ENCODE results near the gene ETS2. TPM values are rescaled to one million over a fixed set of nuclear protein-coding genes. Genes with fewer than 3 reads are reported as not detected.
A peak's percentile ranks its signal among the peaks of the same experiment; 100 is the strongest.

The ETS2 gene
- total and polyA plus RNA-seq, 2 of the 8 experiments (the other 6 are each of a cell fraction or from before 2014, with no cell fraction given): 11.0 to 45.1 TPM

- H3K23ac ChIP-seq (ENCODE audit: insufficient read length): no peak overlapping the region
- no peak overlapping the region for H3K4me3 ChIP-seq (ENCODE audit: extremely low read depth in 1 of 4, insufficient read depth in 2 of 4, low read depth in 3 of 4, low read length in 4 of 4)
- FAIRE-seq: no peak
- no peaks in the 10 kb centered on the region for H3K27me3 ChIP-seq (replicated peaks in 1 of 4; ENCODE audit: control insufficient read depth in 3 of 4, extremely low read depth in 1 of 4, insufficient read depth in 3 of 4, low read length in 3 of 4)
- no peak overlapping the region for H2BK5ac ChIP-seq (ENCODE audit: low read depth, low read length)
- H3K4me2 ChIP-seq (ENCODE audit: insufficient read depth in 1 of 2, low read depth in 2 of 2, low read length in 2 of 2): no peak overlapping the region
- TF ChIP-seq CTCF (IDR thresholded peaks at IDR 0.05; ENCODE audit: control extremely low read depth in 1 of 3, insufficient read depth in 1 of 3, low read depth in 1 of 3, low read length in 3 of 3) (no peak), SP2 (IDR thresholded peaks at IDR 0.05; ENCODE audit: low read length) (no peak), KDM5A (IDR thresholded peaks at IDR 0.05; ENCODE audit: low read length) (no peak), BRCA1 (IDR thresholded peaks at IDR 0.05; ENCODE audit: low read depth, low read length) (no peak), SP4 (IDR thresholded peaks at IDR 0.05; ENCODE audit: low read length) (no peak), RNF2 (IDR thresholded peaks at IDR 0.05; ENCODE audit: borderline replicate concordance, low read depth, low read length, missing control alignments, poor library complexity, severe bottlenecking) (no peak), SP1 (IDR thresholded peaks at IDR 0.05; ENCODE audit: low read depth, low read length) (no peak), SRF (IDR thresholded peaks at IDR 0.05; ENCODE audit: low read depth, low read length) (no peak)
- ChIA-PET POLR2A (ENCODE audit: partially characterized antibody) (interaction anchor here (0.6 to 1.6 kb wide), 2 partner anchors 11 to 24 kb away, joined by 3 to 4 read pairs; no protein-coding TSS in a partner anchor), CTCF (ENCODE audit: partially characterized antibody) (interaction anchor here (0.5 to 1.6 kb wide), 6 partner anchors 7 to 317 kb away, joined by 3 to 5 read pairs (median 4); no protein-coding TSS in a partner anchor)
- H2AFZ ChIP-seq (ENCODE audit: low read length): no peak overlapping the region
- H3K36me3 ChIP-seq (ENCODE audit: control insufficient read depth in 2 of 4, insufficient read depth in 4 of 4, low read length in 3 of 4): peaks cover 44 to 81% (median 75%) of the 10 kb centered on the region in 4 experiments
- no peak overlapping the region for H2BK15ac ChIP-seq (ENCODE audit: low read length)
- no peak overlapping the region for H3K9ac ChIP-seq (replicated peaks in 1 of 4; ENCODE audit: extremely low read depth in 1 of 4, low read depth in 3 of 4, low read length in 3 of 4)
- WGBS, 2 experiments (ENCODE audit: extremely low coverage in 1 of 2, insufficient coverage in 1 of 2, insufficient read length in 1 of 2, insufficient replicate concordance in 2 of 2, low coverage in 1 of 2, low lambda C conversion rate in 2 of 2, missing lambda C conversion rate in 1 of 2): 93% methylated on average over 18 of the region's 18 CpGs; no CpG with 5 or more reads in 1 of the 2 experiments
- H2BK120ac ChIP-seq (replicated peaks; ENCODE audit: low read depth, low read length): no peak overlapping the region
- no peaks in the 10 kb centered on the region; a peak in 1 of 4 replicates for H3K79me2 ChIP-seq (ENCODE audit: control insufficient read depth in 1 of 2, insufficient read depth in 2 of 2, low read length in 2 of 2)
- no peak overlapping the region for H3K56ac ChIP-seq (replicated peaks; ENCODE audit: insufficient read length, low read depth, low read length)
- no peak overlapping the region for H2AK5ac ChIP-seq (ENCODE audit: low read depth, low read length)
- H3K14ac ChIP-seq (ENCODE audit: insufficient read length): no peak overlapping the region
- H4K91ac ChIP-seq (replicated peaks; ENCODE audit: insufficient read length, low read length): no peak overlapping the region
- no peak overlapping the region for H4K5ac ChIP-seq (ENCODE audit: insufficient read length, low read depth, low read length)
- H3K4me1 ChIP-seq (replicated peaks in 1 of 4; ENCODE audit: control insufficient read depth in 3 of 4, insufficient read depth in 4 of 4, low read length in 3 of 4): no peaks in the 10 kb centered on the region
- H4K8ac ChIP-seq (ENCODE audit: extremely low read depth, insufficient read depth, low read length): peak overlapping the region; percentile 3; the same call in 1 of the 2 replicates
- H3K79me1 ChIP-seq (ENCODE audit: low read depth, low read length): no peaks in the 10 kb centered on the region
- H4K20me1 ChIP-seq (replicated peaks in 1 of 2; ENCODE audit: control insufficient read depth in 1 of 2, insufficient read depth in 2 of 2, low read length in 2 of 2): peaks cover 0 to 15% of the 10 kb centered on the region in 2 experiments
- H3K27ac ChIP-seq (ENCODE audit: low read depth, low read length): no peak overlapping the region
- peak in 1 of 2 experiments; percentile 34 for DNase-seq (ENCODE audit: low read depth in 1 of 2, low spot score in 2 of 2)
- no peak overlapping the region for H3K18ac ChIP-seq (ENCODE audit: extremely low read depth, low read length)
- no peak overlapping the region for H2BK20ac ChIP-seq (ENCODE audit: low read length)
- no peak overlapping the region for H2BK12ac ChIP-seq (ENCODE audit: low read depth, low read length)
- no peak overlapping the region for H3K4ac ChIP-seq (replicated peaks; ENCODE audit: insufficient read length, low read depth, low read length)
- no peaks in the 10 kb centered on the region for H3K23me2 ChIP-seq (ENCODE audit: low read depth, low read length)
- no peaks in the 10 kb centered on the region for H3K9me3 ChIP-seq (ENCODE audit: insufficient read depth in 2 of 2, low read depth in 1 of 2, low read length in 1 of 2)
These were observed 14.9 kb downstream of the ETS2 start for GRCh38 chr21:38820471-38821239.
